Liver (tissue), 3 donors: Measurements from ENCODE around the gene TMEM128.

Experiments
- ATF3 ChIP-seq: IDR thresholded peaks from 2 replicates; pipeline ENCODE4 v1.6.1; 2016; ENCODE audit warnings: antibody characterized with exemption
- CTCF ChIP-seq: fragments of 150-350 bp; IDR thresholded peaks from 2 replicates; pipeline ENCODE4 v1.5.1; 2017; ENCODE audit warnings: improper control_type of control experiment, low read depth, low read length; ENCODE audit not compliant: missing input control
- EGR1 ChIP-seq, 2 donors: IDR thresholded peaks; 2 replicates each; pipeline ENCODE4 v1.6.1; 2016 to 2018; ENCODE audit warnings: antibody characterized with exemption in 2 of 2, low read depth in 2 of 2
- FOXA1 ChIP-seq: IDR thresholded peaks from 2 replicates; pipeline ENCODE4 v1.6.1; 2016; ENCODE audit warnings: antibody characterized with exemption
- GABPA ChIP-seq, 2 donors: IDR thresholded peaks in 1 of 2; conservative IDR thresholded peaks in 1 of 2; 2 replicates each; pipeline ENCODE4 v1.6.1; 2016; ENCODE audit warnings: antibody characterized with exemption in 2 of 2, mild to moderate bottlenecking in 1 of 2, moderate library complexity in 1 of 2
- HNF4A ChIP-seq, 2 donors: conservative IDR thresholded peaks; 2 replicates each; pipeline ENCODE4 v1.6.1; 2016; ENCODE audit warnings: antibody characterized with exemption in 2 of 2, mild to moderate bottlenecking in 2 of 2
- JUND ChIP-seq, 2 donors: IDR thresholded peaks; 2 replicates each; pipeline ENCODE4 v1.6.1; 2016; ENCODE audit warnings: antibody characterized with exemption in 2 of 2
- MAX ChIP-seq: IDR thresholded peaks from 2 replicates; pipeline ENCODE4 v1.6.1; 2016; ENCODE audit warnings: antibody characterized with exemption
- RAD21 ChIP-seq, 2 donors: IDR thresholded peaks; 2 replicates each; pipeline ENCODE4 v1.6.1; 2016; ENCODE audit warnings: antibody characterized with exemption in 2 of 2, mild to moderate bottlenecking in 2 of 2
- REST ChIP-seq: IDR thresholded peaks from 2 replicates; pipeline ENCODE4 v1.6.1; 2016; ENCODE audit warnings: antibody characterized with exemption, mild to moderate bottlenecking
- RXRA ChIP-seq, 2 donors: IDR thresholded peaks; 2 replicates each; pipeline ENCODE4 v1.6.1; 2017 to 2018; ENCODE audit warnings: antibody characterized with exemption in 2 of 2, mild to moderate bottlenecking in 1 of 2
- SP1 ChIP-seq: IDR thresholded peaks from 2 replicates; pipeline ENCODE4 v1.6.1; 2018; ENCODE audit warnings: antibody characterized with exemption, mild to moderate bottlenecking
- YY1 ChIP-seq: IDR thresholded peaks from 2 replicates; pipeline ENCODE4 v1.6.1; 2016; ENCODE audit warnings: antibody characterized with exemption, mild to moderate bottlenecking
- ZBTB33 ChIP-seq: IDR thresholded peaks from 2 replicates; pipeline ENCODE4 v1.6.1; 2016; ENCODE audit warnings: antibody characterized with exemption
- donor health status: healthy.
- donor health status: healthy.

GRCh38 chr4:4248029-4248884 lies at the start of gene TMEM128:
- TF ChIP-seq ATF3 (no peak), MAX (peak; percentile 61), CTCF (peak; percentile 18), REST (peak; percentile 76), EGR1 (IDR thresholded peaks at IDR 0.05; ENCODE audit: low read depth in 2 of 2) (peak in 1 of 2 donors; percentile 30), ZBTB33 (peak; percentile 70), YY1 (peak; percentile 98), RXRA (IDR thresholded peaks at IDR 0.05) (peak; percentile 36 to 39), GABPA (IDR thresholded peaks at IDR 0.05 in 1 of 2, conservative IDR thresholded peaks at IDR 0.05 in 1 of 2) (peak; percentile 89 to 97), HNF4A (conservative IDR thresholded peaks at IDR 0.05) (peak in 1 of 2 donors; percentile 33), RAD21 (IDR thresholded peaks at IDR 0.05) (peak in 1 of 2 donors; percentile 8), FOXA1 (no peak), SP1 (peak; percentile 62), JUND (IDR thresholded peaks at IDR 0.05) (peak in 1 of 2 donors; percentile 58)
